NCI-H1048 (cell line): Measurements from ENCODE around the gene GPR33.
"Not testable (repeated sequence)": the region's sequence is repeated elsewhere in the genome, so short reads cannot be mapped to it uniquely, and the experiment has no call there.

Source experiments
- DNase-seq: peaks from one replicate; lab custom pipeline; 2025; lab: John Stamatoyannopoulos, UW

GPR33 gene

GRCh38 chr14:31487886-31488285 lies at the start of gene GPR33:
Gene GPR33, minus strand, starts transcription at chr14:31488039. Its CDS starts 4,074 bp downstream, at chr14:31483965.
- DNase-seq, result no peak

GRCh38 chr14:31536201-31536960 lies 48.5 kb upstream of the GPR33 start:
- no peak for DNase-seq

- DNase-seq, result no peak
Measured at GRCh38 chr14:31530136-31530535, 42.3 kb upstream of the GPR33 start.

- no peak for DNase-seq
Measured at GRCh38 chr14:31529053-31529452, 41.2 kb upstream of the GPR33 start.

GRCh38 chr14:31527546-31527945 lies 39.7 kb upstream of the GPR33 start:
- no peak for DNase-seq

GRCh38 chr14:31527087-31527486 lies 39.2 kb upstream of the GPR33 start:
- DNase-seq, result no peak

GRCh38 chr14:31510855-31511254 lies 23.0 kb upstream of the GPR33 start:
- no peak for DNase-seq

- DNase-seq, result no peak
Measured at GRCh38 chr14:31510222-31510621, 22.4 kb upstream of the GPR33 start.

GRCh38 chr14:31508135-31508534 lies 20.3 kb upstream of the GPR33 start:
- DNase-seq, result no peak

GRCh38 chr14:31505411-31505810 lies 17.6 kb upstream of the GPR33 start:
- DNase-seq, result no peak

- no peak for DNase-seq
Measured at GRCh38 chr14:31501870-31502269, 14.0 kb upstream of the GPR33 start.

- no peak for DNase-seq
Measured at GRCh38 chr14:31492759-31493498, 5.1 kb upstream of the GPR33 start.

- DNase-seq, result no peak
Measured at GRCh38 chr14:31489691-31490090, 1.9 kb upstream of the GPR33 start.

- no peak for DNase-seq
Measured at GRCh38 chr14:31486764-31487163, 1.1 kb downstream of the GPR33 start.

- DNase-seq, result no peak
Measured at GRCh38 chr14:31484754-31485153, 3.1 kb downstream of the GPR33 start.

GRCh38 chr14:31480156-31480555 lies 7.7 kb downstream of the GPR33 start:
- DNase-seq, result no peak

GRCh38 chr14:31479027-31479426 lies 8.8 kb downstream of the GPR33 start:
- no peak for DNase-seq

- DNase-seq, result no peak
Measured at GRCh38 chr14:31477248-31477647, 10.6 kb downstream of the GPR33 start.

- no peak for DNase-seq
Measured at GRCh38 chr14:31476131-31476866, 11.5 kb downstream of the GPR33 start.

- DNase-seq, result no peak
Measured at GRCh38 chr14:31466554-31466953, 21.3 kb downstream of the GPR33 start.

GRCh38 chr14:31465111-31465510 lies 22.7 kb downstream of the GPR33 start:
- DNase-seq, result no peak

- DNase-seq, result not testable (repeated sequence)
Measured at GRCh38 chr14:31462450-31462849, 25.4 kb downstream of the GPR33 start.

GRCh38 chr14:31461545-31461944 lies 26.3 kb downstream of the GPR33 start:
- DNase-seq, result no peak
